Measurements from ENCODE around the gene BTG1. TPM values are rescaled to one million over a fixed set of nuclear protein-coding genes. Genes with fewer than 3 reads are reported as not detected.

Gene BTG1
- 72.2 TPM for total RNA-seq (ENCODE audit: unreplicated experiment)
- long read RNA-seq, full-length matches to known transcripts: 40 of 41 reads
- long read RNA-seq, partial matches to known transcripts: 0 of 41 reads
- long read RNA-seq, other reads (novel, unspliced or antisense): 1 of 41 reads

- Mint-ChIP-seq H3K27me3 (ENCODE audit: unreplicated experiment) (peaks cover 15% of the 10 kb centered on the region), H3K4me3 (ENCODE audit: unreplicated experiment) (peak within 1 kb of the TSS; percentile 96), H3K4me1 (ENCODE audit: low read depth, unreplicated experiment) (peaks cover 13% of the 10 kb centered on the region), H3K27ac (ENCODE audit: unreplicated experiment) (peak within 1 kb of the TSS; percentile 100), H3K36me3 (ENCODE audit: unreplicated experiment) (no peaks in the 10 kb centered on the region), H3K9me3 (ENCODE audit: unreplicated experiment) (peaks cover 24% of the 10 kb centered on the region)
- peak; percentile 98 for DNase-seq
- no peak for TF ChIP-seq CTCF (IDR thresholded peaks at IDR 0.05; ENCODE audit: partially characterized antibody, unreplicated experiment)
Measured at GRCh38 chr12:92145731-92146496, at the start of gene BTG1. Gene BTG1, minus strand, starts transcription at chr12:92145846. Its CDS starts 311 bp downstream, at chr12:92145535.

- Mint-ChIP-seq H3K36me3 (ENCODE audit: unreplicated experiment) (peaks cover 5% of the 10 kb centered on the region), H3K4me3 (ENCODE audit: unreplicated experiment) (no peak overlapping the region), H3K27me3 (ENCODE audit: unreplicated experiment) (no peaks in the 10 kb centered on the region), H3K4me1 (ENCODE audit: low read depth, unreplicated experiment) (peaks cover 3% of the 10 kb centered on the region), H3K27ac (ENCODE audit: unreplicated experiment) (no peak overlapping the region), H3K9me3 (ENCODE audit: unreplicated experiment) (no peaks in the 10 kb centered on the region)
- no peak for DNase-seq
- no peak for TF ChIP-seq CTCF (IDR thresholded peaks at IDR 0.05; ENCODE audit: partially characterized antibody, unreplicated experiment)
Measured at GRCh38 chr12:92194561-92194960, 48.9 kb upstream of the BTG1 start.

GRCh38 chr12:92193846-92194245 lies 48.2 kb upstream of the BTG1 start:
- Mint-ChIP-seq H3K9me3 (ENCODE audit: unreplicated experiment) (no peaks in the 10 kb centered on the region), H3K27ac (ENCODE audit: unreplicated experiment) (peak overlapping the region; percentile 60), H3K4me1 (ENCODE audit: low read depth, unreplicated experiment) (peaks cover 3% of the 10 kb centered on the region), H3K4me3 (ENCODE audit: unreplicated experiment) (no peak overlapping the region), H3K27me3 (ENCODE audit: unreplicated experiment) (no peaks in the 10 kb centered on the region), H3K36me3 (ENCODE audit: unreplicated experiment) (peaks cover 5% of the 10 kb centered on the region)
- TF ChIP-seq CTCF (IDR thresholded peaks at IDR 0.05; ENCODE audit: partially characterized antibody, unreplicated experiment): no peak
- no peak for DNase-seq

GRCh38 chr12:92193063-92193462 lies 47.4 kb upstream of the BTG1 start:
- Mint-ChIP-seq H3K9me3 (ENCODE audit: unreplicated experiment) (no peaks in the 10 kb centered on the region), H3K36me3 (ENCODE audit: unreplicated experiment) (peaks cover 5% of the 10 kb centered on the region), H3K4me3 (ENCODE audit: unreplicated experiment) (no peak overlapping the region), H3K4me1 (ENCODE audit: low read depth, unreplicated experiment) (peaks cover 3% of the 10 kb centered on the region), H3K27me3 (ENCODE audit: unreplicated experiment) (no peaks in the 10 kb centered on the region), H3K27ac (ENCODE audit: unreplicated experiment) (no peak overlapping the region)
- no peak for TF ChIP-seq CTCF (IDR thresholded peaks at IDR 0.05; ENCODE audit: partially characterized antibody, unreplicated experiment)
- no peak for DNase-seq

GRCh38 chr12:92192360-92192759 lies 46.7 kb upstream of the BTG1 start:
- Mint-ChIP-seq H3K9me3 (ENCODE audit: unreplicated experiment) (no peaks in the 10 kb centered on the region), H3K27me3 (ENCODE audit: unreplicated experiment) (no peaks in the 10 kb centered on the region), H3K27ac (ENCODE audit: unreplicated experiment) (no peak overlapping the region), H3K36me3 (ENCODE audit: unreplicated experiment) (peaks cover 5% of the 10 kb centered on the region), H3K4me1 (ENCODE audit: low read depth, unreplicated experiment) (peaks cover 3% of the 10 kb centered on the region), H3K4me3 (ENCODE audit: unreplicated experiment) (no peak overlapping the region)
- no peak for TF ChIP-seq CTCF (IDR thresholded peaks at IDR 0.05; ENCODE audit: partially characterized antibody, unreplicated experiment)
- no peak for DNase-seq

All from glutamatergic neuron (in vitro differentiated cells).